Measurements from ENCODE around the gene UBAP1L.
A peak's percentile ranks its signal among the peaks of the same experiment; 100 is the strongest.
"Not testable (repeated sequence)": the region's sequence is repeated elsewhere in the genome, so short reads cannot be mapped to it uniquely, and the experiment has no call there.

Gene UBAP1L

DNA sequence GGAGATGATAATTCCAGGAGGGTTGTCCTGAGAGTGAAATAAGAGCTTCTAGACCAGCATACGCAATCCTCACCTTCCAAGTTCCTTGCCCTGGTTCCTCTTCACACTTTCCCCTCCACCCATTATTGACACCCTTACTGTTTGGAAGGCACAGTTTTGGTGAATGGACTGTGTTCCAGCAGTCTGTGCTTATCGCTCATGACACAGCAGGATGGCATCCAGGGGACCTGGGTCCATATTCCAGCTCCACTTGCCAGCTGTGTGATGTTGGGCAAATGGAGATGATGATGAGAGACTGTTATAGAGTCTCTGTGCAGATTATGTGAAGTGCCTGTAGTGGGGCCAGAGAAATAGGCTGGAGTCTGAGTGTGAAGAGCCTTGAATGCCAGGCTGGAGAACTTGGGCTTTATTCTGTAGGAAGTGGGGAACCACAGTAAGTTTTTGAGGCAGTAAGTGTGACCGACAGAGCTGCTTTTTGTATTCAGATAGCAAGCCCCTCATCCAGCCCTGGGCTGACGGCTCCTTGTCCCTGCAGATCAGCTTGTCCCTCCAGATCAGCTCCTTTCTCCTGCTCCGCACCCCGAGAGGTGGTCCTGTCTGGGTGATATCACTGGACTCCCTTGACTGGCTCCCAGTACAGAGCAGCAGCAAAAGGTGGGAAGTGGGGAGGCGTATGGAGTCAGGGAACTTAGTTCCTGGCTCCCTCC is 30.3 kb downstream of the UBAP1L start:
- no peak for DNase-seq (ENCODE audit: low read depth, low spot score)

DNA sequence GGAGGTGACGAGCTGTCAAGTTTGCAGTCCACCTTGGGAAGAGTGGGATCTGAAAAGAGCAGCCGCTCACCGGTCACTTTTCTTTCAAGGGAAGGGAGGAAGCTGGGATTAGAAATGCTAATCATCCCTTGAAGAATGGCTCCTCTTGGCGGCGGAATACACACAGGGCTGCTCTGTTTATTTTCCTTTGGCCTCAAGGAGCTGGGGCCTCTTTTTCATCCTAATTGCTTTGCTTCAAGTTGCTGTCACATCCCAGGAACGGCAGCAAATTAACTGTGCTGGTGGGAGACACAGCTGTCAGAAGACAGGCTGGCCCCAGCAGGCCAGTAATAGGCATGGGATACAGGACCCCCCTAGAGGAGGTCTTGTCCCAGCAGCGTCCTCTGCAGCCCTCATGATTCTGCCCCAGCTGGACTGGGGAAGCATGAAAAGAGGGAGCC is 31.7 kb downstream of the UBAP1L start:
- peak; percentile 87 for DNase-seq (ENCODE audit: low read depth, low spot score)

DNA sequence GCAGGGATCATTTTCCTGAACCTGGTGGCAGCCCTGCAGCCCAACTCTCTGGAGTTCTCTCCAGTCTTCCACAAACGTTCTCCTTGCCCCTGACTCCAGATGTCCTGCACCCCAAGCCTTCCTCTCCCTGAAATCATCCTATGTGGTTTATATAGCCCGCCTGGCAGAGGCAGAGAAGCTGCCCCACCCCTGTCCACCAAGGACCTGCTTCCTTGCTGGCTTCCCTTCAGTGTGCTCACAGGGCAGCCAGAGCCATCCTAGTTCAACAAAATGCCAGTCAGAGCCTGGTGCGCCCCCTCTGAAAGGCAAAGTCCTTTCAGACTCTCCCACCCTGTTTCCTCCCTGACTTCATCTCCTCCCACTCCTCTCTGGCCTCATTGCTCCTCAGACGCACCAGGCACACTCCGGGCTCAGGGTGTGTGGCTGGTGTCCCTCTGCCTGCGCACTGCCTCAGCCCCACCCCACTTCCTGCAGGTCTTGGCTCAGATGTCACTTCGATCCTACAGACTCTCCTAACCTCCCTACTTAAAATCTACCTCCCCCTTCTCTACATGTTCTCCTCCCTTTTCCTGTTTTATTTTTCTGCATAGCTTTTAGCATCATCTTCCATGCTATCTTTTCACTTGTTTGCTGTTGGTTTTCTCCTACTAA is 32.6 kb downstream of the UBAP1L start:
- DNase-seq (ENCODE audit: low read depth, low spot score) = peak; percentile 61

DNA sequence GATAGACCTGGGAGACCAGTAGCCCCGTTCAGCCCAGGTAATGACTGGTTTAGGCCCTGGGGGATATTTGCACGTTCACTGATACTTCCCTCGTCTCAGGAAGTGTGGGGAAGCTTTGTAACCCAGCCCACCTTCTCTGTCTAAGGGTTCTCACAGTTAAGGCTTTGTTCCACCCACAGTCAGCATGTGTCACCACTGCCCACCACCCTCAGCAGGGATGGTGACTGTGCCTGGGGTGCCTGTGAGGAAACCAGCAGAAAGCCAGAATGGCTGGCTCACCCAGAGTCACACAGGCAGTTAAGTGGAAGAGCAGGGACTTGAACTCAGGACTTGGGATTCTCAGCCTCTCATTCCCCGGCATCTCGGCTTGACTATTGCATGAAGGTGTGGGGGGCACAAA is 33.2 kb downstream of the UBAP1L start:
- no peak for DNase-seq (ENCODE audit: low read depth, low spot score)

DNA sequence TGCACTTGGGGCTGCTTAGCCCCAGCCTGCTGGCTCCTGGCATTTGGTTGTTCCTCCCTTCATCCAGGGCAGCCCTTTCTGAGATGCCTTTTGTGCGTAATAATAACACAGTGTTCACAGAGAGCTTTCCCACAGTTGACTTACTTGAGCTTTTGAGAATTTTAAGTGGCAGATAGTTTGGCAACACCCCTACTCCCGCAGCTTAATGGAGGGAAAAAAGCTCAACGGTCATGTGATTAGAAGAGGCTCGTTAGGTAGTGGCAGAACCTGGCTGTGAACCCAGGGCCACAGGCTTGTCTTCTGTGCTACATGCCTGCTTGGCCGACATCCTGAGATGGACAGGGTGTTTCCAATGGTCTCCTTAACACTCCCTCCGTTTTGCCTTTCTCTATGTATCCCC is 33.7 kb downstream of the UBAP1L start:
- DNase-seq (ENCODE audit: low read depth, low spot score) = no peak

DNA sequence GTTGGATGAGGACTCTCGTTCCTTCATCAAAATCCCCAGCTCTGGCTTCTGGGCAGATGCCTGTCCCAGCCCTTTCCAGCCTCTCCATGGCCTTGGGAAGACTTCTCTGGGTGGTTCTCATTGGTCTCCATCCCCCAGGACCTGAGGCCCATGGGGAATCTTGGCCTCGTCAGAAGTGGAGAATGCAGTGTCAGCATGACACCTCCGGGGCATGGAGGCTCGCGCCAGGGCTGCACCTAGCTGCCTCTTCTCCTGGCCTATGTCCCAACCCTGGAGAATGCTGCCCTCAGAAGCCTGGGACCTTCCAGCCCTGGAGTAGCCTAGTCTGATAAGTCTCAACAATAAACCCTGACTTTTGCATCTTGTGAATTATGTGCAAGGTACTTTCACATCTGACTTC is 35.4 kb downstream of the UBAP1L start:
- peak; percentile 32 for DNase-seq (ENCODE audit: low read depth, low spot score)

DNA sequence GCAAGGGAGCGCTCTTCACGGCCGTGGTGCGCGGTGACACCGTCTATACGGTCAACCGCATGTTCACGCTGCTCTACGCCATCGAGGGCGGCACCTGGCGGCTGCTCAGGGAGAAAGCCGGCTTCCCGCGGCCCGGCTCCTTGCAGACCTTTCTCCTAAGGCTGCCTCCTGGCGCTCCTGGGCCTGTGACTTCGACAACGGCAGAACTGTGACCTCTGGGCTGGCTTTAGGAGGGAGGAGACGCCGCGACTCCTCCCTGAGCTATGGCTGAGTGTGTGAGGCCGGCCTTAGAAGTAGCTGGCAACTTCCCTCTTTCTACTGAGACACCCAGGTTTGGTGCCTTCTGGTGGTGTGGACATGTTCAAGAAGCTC is 37.0 kb downstream of the UBAP1L start:
- DNase-seq (ENCODE audit: low read depth, low spot score) = peak; percentile 93

DNA sequence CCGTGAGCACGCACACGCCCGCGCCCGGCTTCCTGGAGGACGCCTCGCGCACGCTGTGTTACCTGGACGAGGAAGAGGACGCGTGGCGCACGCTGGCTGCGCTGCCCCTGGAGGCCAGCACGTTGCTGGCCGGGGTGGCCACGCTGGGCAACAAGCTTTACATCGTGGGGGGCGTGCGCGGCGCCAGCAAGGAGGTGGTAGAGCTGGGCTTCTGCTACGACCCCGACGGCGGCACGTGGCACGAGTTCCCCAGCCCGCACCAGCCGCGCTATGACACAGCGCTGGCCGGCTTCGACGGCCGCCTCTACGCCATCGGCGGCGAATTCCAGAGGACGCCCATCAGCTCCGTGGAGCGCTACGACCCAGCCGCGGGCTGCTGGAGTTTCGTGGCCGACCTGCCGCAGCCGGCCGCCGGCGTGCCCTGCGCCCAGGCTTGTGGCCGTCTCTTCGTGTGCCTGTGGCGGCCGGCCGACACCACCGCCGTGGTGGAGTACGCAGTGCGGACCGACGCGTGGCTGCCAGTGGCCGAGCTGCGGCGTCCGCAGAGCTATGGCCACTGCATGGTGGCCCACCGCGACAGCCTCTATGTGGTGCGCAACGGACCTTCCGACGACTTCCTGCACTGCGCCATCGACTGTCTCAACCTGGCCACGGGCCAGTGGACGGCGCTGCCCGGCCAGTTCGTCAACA is 37.6 kb downstream of the UBAP1L start:
- no peak for DNase-seq (ENCODE audit: low read depth, low spot score)

DNA sequence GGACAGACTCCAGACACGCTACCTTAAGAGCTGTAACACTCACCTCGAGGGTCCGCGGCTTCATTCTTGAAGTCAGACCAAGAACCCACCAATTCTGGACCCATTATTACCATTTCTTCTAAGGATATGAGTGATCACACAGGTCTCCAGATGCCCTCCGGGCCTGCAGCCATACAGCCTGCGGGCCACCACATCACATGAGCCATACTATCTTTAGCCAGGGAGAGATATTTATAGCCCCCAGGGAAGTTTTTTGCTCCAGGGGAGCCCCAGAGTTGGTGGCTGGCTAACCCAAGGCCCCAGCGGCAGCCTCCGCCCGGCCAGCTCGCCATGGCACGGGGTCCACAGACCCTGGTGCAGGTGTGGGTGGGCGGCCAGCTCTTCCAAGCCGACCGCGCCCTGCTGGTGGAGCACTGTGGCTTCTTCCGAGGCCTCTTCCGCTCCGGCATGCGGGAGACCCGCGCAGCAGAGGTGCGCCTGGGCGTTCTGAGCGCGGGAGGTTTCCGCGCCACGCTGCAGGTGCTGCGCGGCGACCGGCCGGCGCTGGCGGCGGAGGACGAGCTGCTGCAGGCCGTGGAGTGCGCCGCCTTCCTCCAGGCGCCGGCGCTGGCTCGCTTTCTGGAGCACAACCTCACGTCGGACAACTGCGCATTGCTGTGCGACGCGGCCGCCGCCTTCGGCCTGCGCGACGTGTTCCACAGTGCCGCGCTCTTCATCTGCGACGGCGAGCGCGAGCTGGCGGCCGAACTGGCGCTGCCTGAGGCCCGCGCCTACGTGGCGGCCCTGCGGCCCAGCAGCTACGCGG is 38.3 kb downstream of the UBAP1L start, which contains the start of gene KBTBD13:
KBTBD13 (plus strand) TSS at position 261 of the 805 bp plus-strand sequence; CDS start at position 331, 70 bp downstream.
- no peak for DNase-seq (ENCODE audit: low read depth, low spot score)

DNA sequence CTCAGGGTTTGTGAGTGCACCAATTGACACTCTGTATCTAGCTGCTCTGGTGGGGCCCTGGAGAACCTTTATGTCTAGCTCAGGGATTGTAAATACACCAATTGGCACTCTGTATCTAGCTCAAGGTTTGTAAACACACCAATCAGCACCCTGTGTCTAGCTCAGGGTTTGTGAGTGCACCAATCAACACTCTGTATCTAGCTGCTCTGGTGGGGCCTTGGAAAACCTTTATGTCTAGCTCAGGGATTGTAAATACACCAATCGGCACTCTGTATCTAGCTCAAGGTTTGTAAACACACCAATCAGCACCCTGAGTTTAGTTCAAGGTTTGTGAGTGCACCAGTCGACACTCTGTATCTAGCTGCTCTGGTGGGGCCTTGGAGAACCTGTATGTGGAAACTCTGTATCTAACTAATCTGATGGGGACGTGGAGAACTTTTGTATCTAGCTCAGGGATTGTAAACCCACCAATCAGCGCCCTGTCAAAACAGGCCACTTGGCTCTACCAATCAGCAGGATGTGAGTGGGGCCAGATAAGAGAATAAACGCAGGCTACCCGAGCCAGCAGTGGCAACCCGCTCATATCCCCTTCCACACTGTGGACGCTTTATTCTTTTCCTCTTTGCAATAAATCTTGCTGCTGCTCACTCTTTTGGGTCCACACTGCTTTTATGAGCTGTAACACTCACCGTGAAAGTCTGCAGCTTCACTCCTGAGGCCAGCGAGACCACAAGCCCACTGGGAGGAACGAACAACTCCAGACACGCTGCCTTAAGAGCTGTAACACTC is 39.2 kb downstream of the UBAP1L start:
- DNase-seq (ENCODE audit: low read depth, low spot score) = not testable (repeated sequence)

DNA sequence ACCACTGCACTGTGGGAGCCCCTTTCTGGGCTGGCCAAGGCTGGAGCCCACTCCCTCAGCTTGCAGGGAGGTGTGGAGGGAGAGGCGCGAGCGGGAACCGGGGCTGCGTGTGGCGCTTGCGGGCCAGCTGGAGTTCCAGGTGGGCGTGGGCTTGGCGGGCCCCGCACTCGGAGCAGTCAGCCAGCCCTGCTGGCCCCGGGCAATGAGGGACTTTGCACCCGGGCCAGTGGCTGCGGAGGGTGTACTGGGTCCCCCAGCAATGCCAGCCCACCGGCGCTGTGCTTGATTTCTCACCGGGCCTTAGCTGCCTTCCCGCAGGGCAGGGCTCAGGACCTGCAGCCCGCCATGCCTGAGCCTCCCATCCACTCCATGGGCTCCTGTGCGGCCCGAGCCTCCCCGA is 40.1 kb downstream of the UBAP1L start:
- not testable (repeated sequence) for DNase-seq (ENCODE audit: low read depth, low spot score)

DNA sequence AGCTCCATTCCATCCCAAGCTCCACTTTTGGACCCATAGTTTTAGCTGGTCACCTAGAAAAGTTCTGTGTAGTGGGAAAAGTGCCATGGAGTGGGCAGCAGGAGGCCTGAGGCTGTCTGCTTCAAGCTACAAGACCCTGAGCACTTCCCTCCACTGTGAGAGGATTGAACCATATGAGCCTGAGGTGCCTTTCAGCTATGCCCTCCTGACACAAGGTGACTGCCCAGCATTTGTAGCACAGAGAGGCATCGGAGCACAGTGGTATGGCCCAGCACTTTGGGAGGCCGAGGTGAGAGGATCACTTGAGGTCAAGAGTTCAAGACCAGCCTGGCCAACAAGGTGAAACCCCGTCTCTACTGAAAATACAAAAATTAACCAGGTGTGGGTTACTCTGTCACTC is 42.4 kb downstream of the UBAP1L start:
- no peak for DNase-seq (ENCODE audit: low read depth, low spot score)

DNA sequence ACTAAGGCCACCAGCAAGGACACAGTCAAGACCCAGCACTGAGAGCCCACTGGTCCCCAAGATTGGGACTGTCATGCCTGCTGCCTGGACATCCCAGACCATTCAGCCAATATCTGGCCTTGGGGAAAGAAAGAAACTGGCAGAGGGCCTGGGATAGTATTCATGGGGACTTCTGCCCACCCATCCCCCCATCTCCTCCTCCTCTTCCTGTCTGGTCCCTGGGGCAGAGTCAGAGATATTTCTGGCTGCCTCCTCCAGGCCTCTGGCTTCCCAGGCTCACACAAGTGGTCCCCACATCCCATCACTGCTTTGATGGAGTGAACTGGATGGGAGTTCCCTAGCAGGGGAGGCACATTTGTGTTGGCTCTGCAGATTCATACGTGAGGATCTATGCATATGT is 43.0 kb downstream of the UBAP1L start:
- DNase-seq (ENCODE audit: low read depth, low spot score) = no peak

DNA sequence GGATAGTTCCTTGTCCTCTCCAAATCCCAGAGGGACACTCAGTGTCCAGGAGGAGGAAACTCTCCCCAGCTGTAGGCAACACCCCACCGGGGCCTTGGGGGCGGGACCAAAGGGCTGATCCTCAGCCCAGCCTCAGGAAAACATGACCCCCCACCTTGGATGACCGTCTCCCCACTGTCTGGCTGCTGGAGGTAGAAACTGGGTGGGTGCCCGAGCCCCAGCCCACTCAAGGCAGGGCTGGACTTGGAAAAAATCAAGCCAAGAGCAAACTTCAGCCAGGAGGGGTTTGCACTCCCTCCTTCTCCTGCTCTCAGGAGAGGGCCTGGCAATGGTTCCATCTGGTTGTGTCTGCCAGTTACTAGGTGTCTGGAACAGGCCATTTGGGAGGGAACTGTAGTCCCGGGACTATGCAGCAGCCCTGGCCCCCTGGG is 43.6 kb downstream of the UBAP1L start:
- DNase-seq (ENCODE audit: low read depth, low spot score) = no peak

DNA sequence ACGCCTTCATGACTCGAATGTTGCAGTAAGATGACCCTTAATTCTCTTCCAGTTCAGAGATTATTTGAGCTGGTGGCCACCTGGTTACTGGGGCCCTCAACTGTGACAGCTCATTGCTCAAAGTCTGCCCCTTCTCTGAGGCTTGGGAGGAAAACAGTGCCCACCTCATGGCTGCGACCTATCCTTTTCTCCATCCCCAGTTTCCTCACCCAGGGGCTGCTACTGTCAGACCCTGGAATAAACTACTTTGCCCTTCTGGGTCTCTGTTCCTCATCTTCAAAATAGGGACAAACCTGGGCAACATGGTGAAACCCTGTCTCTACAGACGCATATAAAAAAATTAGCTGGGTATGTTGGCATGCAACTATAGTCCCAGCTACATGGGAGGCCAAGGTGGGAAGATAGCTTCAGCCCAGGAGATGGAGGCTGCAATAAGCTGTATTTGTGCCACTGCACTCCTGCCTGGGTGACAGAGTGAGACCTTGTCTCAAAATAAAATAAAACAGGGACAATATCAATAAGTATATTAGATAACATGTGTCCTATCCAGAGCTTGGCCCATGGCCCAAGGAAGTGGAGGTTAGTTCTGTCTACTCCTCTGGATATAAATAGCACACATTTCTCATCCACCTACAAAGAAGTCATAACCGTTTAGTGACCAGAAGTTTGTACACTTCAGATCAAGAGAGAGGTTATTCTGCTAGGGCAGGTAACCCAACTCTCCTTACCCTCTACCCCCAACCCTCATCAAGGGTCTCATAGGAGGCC is 45.0 kb downstream of the UBAP1L start:
- DNase-seq (ENCODE audit: low read depth, low spot score) = no peak

DNA sequence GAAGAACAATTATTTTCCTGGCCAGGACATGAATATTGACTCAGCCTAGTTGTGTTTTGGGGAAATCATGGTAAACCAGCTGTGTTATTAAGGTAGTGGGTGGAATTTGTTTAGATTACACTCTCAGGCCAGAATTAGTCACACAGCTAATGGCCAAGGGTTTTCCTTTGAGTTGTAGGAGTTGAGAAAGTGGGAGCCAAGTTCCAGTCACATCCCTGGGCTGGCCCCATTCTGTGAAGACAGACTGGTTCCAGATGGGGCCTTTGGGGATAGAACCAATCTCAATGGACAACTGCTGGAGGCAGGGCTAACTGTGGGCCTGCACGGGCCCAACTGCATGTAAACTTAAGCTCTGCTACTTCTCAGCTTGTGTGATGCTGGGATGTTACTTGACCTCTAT is 45.8 kb downstream of the UBAP1L start:
- no peak for DNase-seq (ENCODE audit: low read depth, low spot score)

DNA sequence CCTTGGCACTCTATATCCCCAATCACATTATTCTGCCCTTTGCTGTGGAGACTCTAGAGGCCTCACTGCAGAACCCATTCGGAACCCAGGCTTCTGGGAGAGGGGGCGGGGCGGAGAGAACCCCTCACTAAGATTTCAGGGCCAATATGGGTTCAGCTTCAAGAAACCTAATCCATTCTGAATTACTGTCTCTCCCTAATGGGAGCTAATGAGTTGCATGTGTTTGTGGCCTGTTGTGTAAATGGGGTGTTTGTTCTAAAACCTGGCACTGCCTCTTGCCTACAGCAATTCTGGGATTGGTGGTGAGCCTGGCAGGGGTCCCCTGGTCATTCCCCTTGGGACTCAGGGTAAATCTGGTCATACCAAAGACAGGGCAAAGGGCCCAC is 46.6 kb downstream of the UBAP1L start:
- no peak for DNase-seq (ENCODE audit: low read depth, low spot score)

DNA sequence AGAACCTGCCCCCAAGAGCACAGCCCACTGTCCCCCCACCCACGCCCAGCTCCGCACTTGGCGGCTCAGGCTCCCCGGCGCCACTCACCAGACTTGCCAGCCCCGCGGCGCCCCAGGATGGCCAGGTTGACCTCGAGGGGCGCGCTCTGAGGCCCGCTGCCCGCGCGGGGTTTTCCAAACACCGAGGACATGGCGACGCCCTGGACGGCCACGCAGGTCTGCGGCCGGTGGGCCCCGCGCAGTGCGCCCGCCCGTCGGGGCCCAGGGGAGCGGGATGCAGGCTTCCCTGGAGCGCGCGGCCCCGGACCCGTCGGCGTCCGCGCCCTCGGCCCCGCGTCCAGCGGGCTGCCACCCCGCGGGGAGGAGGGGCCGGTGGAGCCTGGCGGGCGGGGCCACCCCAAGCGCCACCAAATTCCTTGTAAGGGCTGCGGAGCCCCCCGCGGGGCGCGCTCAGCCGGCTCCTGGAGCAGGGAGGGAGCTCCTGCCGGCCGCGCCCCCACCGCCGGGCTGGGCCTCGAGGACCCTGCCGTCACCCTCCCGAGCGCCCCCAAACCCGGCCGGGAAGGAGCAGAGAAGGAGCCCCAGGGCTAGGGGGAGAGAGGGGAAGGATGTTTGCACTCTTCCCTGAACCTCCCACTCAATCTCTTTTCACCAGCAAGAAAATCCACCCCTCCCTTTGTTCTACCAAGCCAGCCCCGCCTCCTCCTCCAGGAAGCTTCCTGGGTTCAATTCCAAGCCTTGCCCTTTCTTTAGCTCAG is 47.2 kb downstream of the UBAP1L start, which contains the start of gene RASL12:
RASL12 (minus strand) TSS at position 347 of the 758 bp plus-strand sequence; CDS start at position 191, 156 bp downstream.
- DNase-seq (ENCODE audit: low read depth, low spot score) = peak; percentile 51

DNA sequence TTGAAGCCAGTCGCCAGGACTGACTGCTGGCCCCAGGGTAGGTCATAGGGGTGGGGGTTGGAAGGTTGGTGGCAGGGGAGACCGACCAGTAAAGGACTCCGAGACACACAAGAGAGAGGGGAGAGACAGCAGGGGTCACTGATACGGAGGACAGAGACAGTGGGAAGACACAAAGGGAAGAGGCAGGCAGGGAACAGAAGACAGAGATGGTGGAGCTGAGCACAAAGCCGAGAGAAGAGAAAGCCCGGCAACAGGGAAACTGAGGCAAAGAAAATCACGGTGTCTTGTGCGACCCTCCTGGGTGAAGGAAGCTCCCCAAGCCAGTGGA is 47.7 kb downstream of the UBAP1L start:
- DNase-seq (ENCODE audit: low read depth, low spot score) = peak; percentile 76
